Pancreas (tissue), 10 donors: ENCODE measurements around the gene FMO3. TPM values are rescaled to one million over a fixed set of nuclear protein-coding genes. Genes with fewer than 3 reads are reported as not detected.

Experiments
- ATAC-seq, 4 donors: fragments of 200-7000 bp; cut with Tn5 transposase; one replicate each; pipeline versions ENCODE4 v1.8.0 to v1.9.1; 2020; ENCODE audit warnings: mild to moderate bottlenecking in 4 of 4, moderate library complexity in 4 of 4
- DNase-seq, 6 donors: peaks; one replicate each; pipeline ENCODE4 v3.0.0-alpha.2; 2020
- FAIRE-seq: peaks from 2 replicates; lab custom pipeline; 2012; peaks lifted over from hg19 to GRCh38; lab: Jason Lieb, UNC
- H3K27ac ChIP-seq, 4 donors: fragments of 200-600 bp; sonication (generic); 1 replicate in 3 of 4; 2 replicates in 1 of 4; pipeline versions ENCODE4 v1.5.0 to v1.8.0; 2020
- H3K27me3 ChIP-seq, 4 donors: fragments of 200-600 bp; one replicate each; pipeline ENCODE4 v1.8.0; 2021
- H3K36me3 ChIP-seq, 3 donors: fragments of 200-600 bp; sonication (generic) in 1 of 3; one replicate each; pipeline versions ENCODE4 v1.5.0 to v1.8.0; 2020 to 2021
- H3K4me1 ChIP-seq, 3 donors: fragments of 200-600 bp; one replicate each; pipeline ENCODE4 v1.8.0; 2021
- H3K4me3 ChIP-seq, 4 donors: fragments of 200-600 bp; sonication (generic) in 2 of 4; one replicate each; pipeline versions ENCODE4 v1.5.0 to v1.8.0; 2020 to 2021
- H3K9me3 ChIP-seq, 4 donors: fragments of 200-600 bp; one replicate each; pipeline ENCODE4 v1.8.0; 2021
- CTCF ChIP-seq, 4 donors: fragments of 200-600 bp; sonication (generic) in 3 of 4; IDR thresholded peaks; one replicate each; pipeline versions ENCODE4 v1.5.0 to v1.8.0; 2021; ENCODE audit warnings: antibody characterized with exemption in 4 of 4
- WGBS, 2 donors: extraction: QIAGEN DNeasy Blood & Tissue Kit; methylation state at CpG; one replicate each; pipeline ENCODE4 v1.1.7; 2013; 5-methylcytosine and 5-hydroxymethylcytosine counted together
- intact Hi-C, 3 donors: fragments of 100-400 bp; cut with DNase I; formaldehyde crosslinking; loops; one replicate each; pipeline versions ENCODE4 v1.11.1 to v1.14.2; 2022
- polyA plus RNA-seq, 2 donors: library from polyadenylated mRNA; stranded (reverse); fragments of 200-250 nt; gene quantifications; one replicate each; pipeline ENCODE4 v1.2.3, GENCODE V29; 2013
- total RNA-seq, 6 donors: library from RNA; stranded (reverse); fragmentation: NEBNext Ultra II Directional in 4 of 6; extraction: Animal tissue kit (Norgen Biotek cat#: 25700) in 4 of 6; gene quantifications; one replicate each; pipeline versions ENCODE4 v1.2.1 to v1.2.4, GENCODE V29; 2021 to 2023
- donor health status: healthy with polysubstance abuse.
- donor health status: DM: no; HTN: no; CAD: no; lungs with moderate emphysema.
- donor health status: DM: no; HTN: no; CAD: no.
- donor health status: control.
- donor health status: control.
- donor health status: Bipolar disorder and iron deficiency.
- donor health status: DM: yes; HTN: yes; CAD: no.
- donor health status: DM: no; HTN: no; CAD: no.
- donor health status: DM: no; HTN: no; CAD: no.
- donor health status: DM: yes; HTN: yes; CAD: no.

Gene FMO3
- total and polyA plus RNA-seq, 8 donors = 0.28 to 4.7 (median 1.4) TPM

- FAIRE-seq (no peak), ATAC-seq (no peak), DNase-seq (no peak)
- H3K4me1 ChIP-seq = no peaks in the 10 kb centered on the region
- WGBS, 2 donors = 18 to 49% methylated on average over 2 of the region's 2 CpGs
- TF ChIP-seq CTCF (IDR thresholded peaks at IDR 0.05) = no peak
- H3K27ac ChIP-seq = no peak overlapping the region
- H3K9me3 ChIP-seq = no peaks in the 10 kb centered on the region
- no peak overlapping the region for H3K4me3 ChIP-seq
- intact Hi-C loops = no loop called here
- H3K27me3 ChIP-seq = no peaks in the 10 kb centered on the region
- H3K36me3 ChIP-seq = no peaks in the 10 kb centered on the region
These were observed 36.8 kb downstream of the FMO3 start for GRCh38 chr1:171127501-171127900.

- Histone ChIP-seq H3K36me3 (no peaks in the 10 kb centered on the region), H3K4me3 (no peak overlapping the region), H3K27me3 (no peaks in the 10 kb centered on the region), H3K4me1 (no peaks in the 10 kb centered on the region), H3K27ac (no peak overlapping the region), H3K9me3 (no peaks in the 10 kb centered on the region)
- FAIRE-seq (no peak), DNase-seq (no peak), ATAC-seq (no peak)
- intact Hi-C loops = no loop called here
- no peak for TF ChIP-seq CTCF (IDR thresholded peaks at IDR 0.05)
These were observed 37.8 kb downstream of the FMO3 start for GRCh38 chr1:171128463-171128862.

GRCh38 chr1:171134204-171134923 lies 43.7 kb downstream of the FMO3 start:
- 54 to 63% methylated on average over 3 of the region's 3 CpGs for WGBS, 2 donors
- H3K27ac ChIP-seq = no peak overlapping the region
- no peaks in the 10 kb centered on the region for H3K36me3 ChIP-seq
- H3K9me3 ChIP-seq = no peaks in the 10 kb centered on the region
- no peak overlapping the region for H3K4me3 ChIP-seq
- intact Hi-C loops = no loop called here
- no peak for TF ChIP-seq CTCF (IDR thresholded peaks at IDR 0.05)
- ATAC-seq (no peak), DNase-seq (no peak), FAIRE-seq (no peak)
- no peaks in the 10 kb centered on the region for H3K27me3 ChIP-seq
- H3K4me1 ChIP-seq = no peaks in the 10 kb centered on the region

- DNase-seq (no peak), ATAC-seq (no peak), FAIRE-seq (no peak)
- Histone ChIP-seq H3K9me3 (no peaks in the 10 kb centered on the region), H3K4me1 (peaks cover 0 to under 1% (median 0%) of the 10 kb centered on the region in 3 donors), H3K27me3 (no peaks in the 10 kb centered on the region), H3K4me3 (no peak overlapping the region), H3K27ac (no peak overlapping the region), H3K36me3 (no peaks in the 10 kb centered on the region)
- 40% methylated on average over 2 of the region's 2 CpGs for WGBS, 2 donors
- intact Hi-C loops = no loop called here
- no peak for TF ChIP-seq CTCF (IDR thresholded peaks at IDR 0.05)
These were observed 46.9 kb downstream of the FMO3 start for GRCh38 chr1:171137580-171137979.

- no peaks in the 10 kb centered on the region for H3K27me3 ChIP-seq
- intact Hi-C loops = no loop called here
- H3K9me3 ChIP-seq = no peaks in the 10 kb centered on the region
- FAIRE-seq (no peak), DNase-seq (no peak), ATAC-seq (no peak)
- no peaks in the 10 kb centered on the region for H3K36me3 ChIP-seq
- 65 to 69% methylated on average over 2 of the region's 2 CpGs for WGBS, 2 donors
- peaks cover 0 to 3% (median 0%) of the 10 kb centered on the region in 3 donors for H3K4me1 ChIP-seq
- no peak overlapping the region for H3K27ac ChIP-seq
- TF ChIP-seq CTCF (IDR thresholded peaks at IDR 0.05) = no peak
- H3K4me3 ChIP-seq = no peak overlapping the region
These were observed 48.3 kb downstream of the FMO3 start for GRCh38 chr1:171138980-171139379.
